Tibial nerve (tissue), 4 donors: Measurements from ENCODE around the gene SCIMP. TPM values are rescaled to one million over a fixed set of nuclear protein-coding genes. Genes with fewer than 3 reads are reported as not detected.
"Not testable (repeated sequence)": the region's sequence is repeated elsewhere in the genome, so short reads cannot be mapped to it uniquely, and the experiment has no call there.

Experiments used
- DNase-seq, 2 donors: peaks; one replicate each; pipeline ENCODE4 v3.0.0-alpha.2; 2019; ENCODE audit warnings: low spot score in 2 of 2
- H3K27ac ChIP-seq, 4 donors: fragments of 200-600 bp; sonication (generic) in 3 of 4; one replicate each; pipeline ENCODE4 v1.5.1; 2017 to 2019; ENCODE audit warnings: mild to moderate bottlenecking in 1 of 4
- H3K27me3 ChIP-seq, 2 donors: fragments of 200-600 bp; sonication (generic) in 1 of 2; one replicate each; pipeline versions ENCODE4 v1.5.1 to v1.6.0; 2017 to 2019
- H3K36me3 ChIP-seq, 3 donors: fragments of 200-600 bp; sonication (generic); one replicate each; pipeline ENCODE4 v1.5.1; 2018 to 2019
- H3K4me1 ChIP-seq, 4 donors: fragments of 200-600 bp; sonication (generic) in 3 of 4; one replicate each; pipeline ENCODE4 v1.5.1; 2017 to 2019
- H3K4me3 ChIP-seq, 4 donors: fragments of 200-600 bp; sonication (generic) in 3 of 4; one replicate each; pipeline ENCODE4 v1.5.1; 2017 to 2019; ENCODE audit warnings: mild to moderate bottlenecking in 1 of 4, moderate library complexity in 1 of 4
- H3K9me3 ChIP-seq, 4 donors: fragments of 200-600 bp; sonication (generic) in 3 of 4; one replicate each; pipeline ENCODE4 v1.5.1; 2017 to 2019
- CTCF ChIP-seq, 5 experiments: fragments of 200-600 bp in 3 of 5; fragments of 450-650 bp in 2 of 5; sonication (generic) in 3 of 5; IDR thresholded peaks; one replicate each; pipeline ENCODE4 v1.5.1; 2016 to 2019; ENCODE audit warnings: antibody characterized with exemption in 5 of 5, mild to moderate bottlenecking in 3 of 5, moderate library complexity in 2 of 5
- EP300 ChIP-seq, 2 donors: sonication (generic); formaldehyde crosslinking; IDR thresholded peaks; one replicate each; pipeline ENCODE4 v1.6.1; 2017; ENCODE audit warnings: antibody characterized with exemption in 2 of 2, mild to moderate bottlenecking in 1 of 2
- POLR2A ChIP-seq, 2 donors: fragments of 450-650 bp; IDR thresholded peaks; one replicate each; pipeline ENCODE4 v1.6.1; 2017; ENCODE audit warnings: antibody characterized with exemption in 2 of 2, mild to moderate bottlenecking in 2 of 2, moderate library complexity in 2 of 2
- WGBS, 2 donors: methylation state at CpG; one replicate each; pipeline ENCODE4 v1.1.5; 2018; 5-methylcytosine and 5-hydroxymethylcytosine counted together
- total RNA-seq, 4 donors: library from RNA; depleted of rRNA; stranded (reverse); fragments of >200 nt; gene quantifications; one replicate each; pipeline ENCODE4 v1.1.0, GENCODE V29; 2016

The SCIMP gene
- total RNA-seq, 4 donors from 2014 or later = 0.84 to 3.0 (median 1.5) TPM

GRCh38 chr17:5220074-5220473 is 14.6 kb downstream of the SCIMP start:
- H3K27ac ChIP-seq = peak overlapping the region in 1 of 4 donors; percentile 72
- H3K9me3 ChIP-seq = no peaks in the 10 kb centered on the region
- H3K36me3 ChIP-seq = peaks cover 0 to 80% (median 0%) of the 10 kb centered on the region in 3 donors
- TF ChIP-seq EP300 (IDR thresholded peaks at IDR 0.05) = no peak
- TF ChIP-seq POLR2A (IDR thresholded peaks at IDR 0.05) = no peak
- TF ChIP-seq CTCF (IDR thresholded peaks at IDR 0.05) = no peak
- H3K4me1 ChIP-seq = peaks cover 0 to 3% (median 0%) of the 10 kb centered on the region in 4 donors
- WGBS, 2 donors = 83 to 84% methylated on average over 5 of the region's 5 CpGs
- no peak for DNase-seq
- H3K27me3 ChIP-seq = no peaks in the 10 kb centered on the region
- no peak overlapping the region for H3K4me3 ChIP-seq

GRCh38 chr17:5219536-5219935 is 15.1 kb downstream of the SCIMP start:
- no peak overlapping the region for H3K4me3 ChIP-seq
- H3K27ac ChIP-seq = no peak overlapping the region
- peaks cover 0 to 3% (median 0%) of the 10 kb centered on the region in 4 donors for H3K4me1 ChIP-seq
- WGBS, 2 donors = 82 to 86% methylated on average over 6 of the region's 6 CpGs
- H3K27me3 ChIP-seq = no peaks in the 10 kb centered on the region
- H3K36me3 ChIP-seq = peaks cover 0 to 79% (median 0%) of the 10 kb centered on the region in 3 donors
- H3K9me3 ChIP-seq = no peaks in the 10 kb centered on the region
- TF ChIP-seq POLR2A (IDR thresholded peaks at IDR 0.05) = no peak
- no peak for TF ChIP-seq CTCF (IDR thresholded peaks at IDR 0.05)
- no peak for TF ChIP-seq EP300 (IDR thresholded peaks at IDR 0.05)
- DNase-seq = no peak

GRCh38 chr17:5217562-5217961 is 17.1 kb downstream of the SCIMP start:
- H3K4me3 ChIP-seq, H3K27me3 ChIP-seq, H3K4me1 ChIP-seq, DNase-seq, H3K27ac ChIP-seq, H3K9me3 ChIP-seq: not testable (repeated sequence)
- peaks cover 0 to 75% (median 0%) of the 10 kb centered on the region in 3 donors for H3K36me3 ChIP-seq
- WGBS, 2 donors = 90 to 97% methylated on average over 4 of the region's 5 CpGs

GRCh38 chr17:5211458-5211857 is 23.2 kb downstream of the SCIMP start:
- Histone ChIP-seq H3K4me1 (no peaks in the 10 kb centered on the region), H3K4me3 (no peak overlapping the region), H3K27me3 (no peaks in the 10 kb centered on the region), H3K27ac (peak overlapping the region in 2 of 4 donors; percentile 62 to 72), H3K36me3 (peaks cover 0 to 71% (median 0%) of the 10 kb centered on the region in 3 donors), H3K9me3 (no peaks in the 10 kb centered on the region)
- 93 to 95% methylated on average over 7 of the region's 7 CpGs for WGBS, 2 donors
- TF ChIP-seq EP300 (IDR thresholded peaks at IDR 0.05) (peak; percentile 22 to 27), POLR2A (IDR thresholded peaks at IDR 0.05) (no peak), CTCF (IDR thresholded peaks at IDR 0.05) (no peak)
- DNase-seq = no peak

- Histone ChIP-seq H3K27me3 (no peaks in the 10 kb centered on the region), H3K27ac (peak overlapping the region in 2 of 4 donors; percentile 64 to 72), H3K36me3 (peaks cover 0 to 64% (median 0%) of the 10 kb centered on the region in 3 donors), H3K9me3 (no peaks in the 10 kb centered on the region), H3K4me1 (no peaks in the 10 kb centered on the region), H3K4me3 (no peak overlapping the region)
- TF ChIP-seq CTCF (IDR thresholded peaks at IDR 0.05) (no peak), POLR2A (IDR thresholded peaks at IDR 0.05) (no peak), EP300 (IDR thresholded peaks at IDR 0.05) (peak; percentile 43 to 58)
- 81 to 86% methylated on average over 8 of the region's 8 CpGs for WGBS, 2 donors
- DNase-seq = no peak
Measured at GRCh38 chr17:5210614-5211252, 23.9 kb downstream of the SCIMP start.
